ACC112 (cell line): ENCODE data around the gene RAD1.
"Not testable (repeated sequence)": the region's sequence is repeated elsewhere in the genome, so short reads cannot be mapped to it uniquely, and the experiment has no call there.

Experiments
- H2AFZ ChIP-seq: fragments of 200-600 bp; sonication (generic); one replicate; pipeline ENCODE4 v1.6.0; 2017; ENCODE audit warnings: antibody characterized with exemption, low read length; ENCODE audit not compliant: unreplicated experiment
- H3K27ac ChIP-seq: fragments of 200-600 bp; sonication (generic); 2 replicates; pipeline ENCODE4 v1.5.1; 2014; ENCODE audit warnings: low read depth, mild to moderate bottlenecking, antibody characterized with exemption, low read length, moderate library complexity
- H3K27me3 ChIP-seq: fragments of 200-600 bp; sonication (generic); 2 replicates; pipeline ENCODE4 v1.6.1; 2014; ENCODE audit warnings: mild to moderate bottlenecking, antibody characterized with exemption, low read length, moderate library complexity, mixed read lengths; ENCODE audit not compliant: insufficient read depth
- H3K36me3 ChIP-seq: fragments of 200-600 bp; sonication (generic); 2 replicates; pipeline ENCODE4 v1.6.1; 2016; ENCODE audit warnings: mild to moderate bottlenecking, antibody characterized with exemption, low read length, moderate library complexity, mixed read lengths; ENCODE audit not compliant: insufficient read depth
- H3K4me1 ChIP-seq: fragments of 200-600 bp; sonication (generic); one replicate; pipeline ENCODE4 v1.6.1; 2016; ENCODE audit warnings: low read length, mixed read lengths; ENCODE audit not compliant: insufficient read depth, unreplicated experiment, control insufficient read depth
- H3K4me3 ChIP-seq: fragments of 200-600 bp; sonication (generic); 2 replicates; pipeline ENCODE4 v1.5.1; 2014; ENCODE audit warnings: mild to moderate bottlenecking, low read depth, low read length
- H3K79me2 ChIP-seq: fragments of 200-600 bp; sonication (generic); one replicate; pipeline ENCODE4 v1.6.0; 2016; ENCODE audit warnings: low read length; ENCODE audit not compliant: control insufficient read depth, unreplicated experiment, insufficient read depth

Gene RAD1

GRCh38 chr5:34929720-34930461 lies 14.6 kb upstream of the RAD1 start:
- peaks cover 5% of the 10 kb centered on the region for H3K4me1 ChIP-seq
- peak overlapping the region; percentile 84 for H3K4me3 ChIP-seq
- peaks cover 18% of the 10 kb centered on the region for H3K36me3 ChIP-seq
- no peaks in the 10 kb centered on the region for H3K27me3 ChIP-seq
- peaks cover 41% of the 10 kb centered on the region for H3K79me2 ChIP-seq
- peak overlapping the region; percentile 51 for H3K27ac ChIP-seq
- H2AFZ ChIP-seq: peak overlapping the region; percentile 67

GRCh38 chr5:34929134-34929719 lies 13.9 kb upstream of the RAD1 start, which contains the start of gene DNAJC21:
Gene DNAJC21, plus strand, starts transcription at chr5:34929559. Its CDS starts 261 bp downstream, at chr5:34929820.
- Histone ChIP-seq H3K27ac (peak within 1 kb of the TSS; percentile 51), H3K27me3 (no peaks in the 10 kb centered on the region), H3K79me2 (peaks cover 43% of the 10 kb centered on the region), H2AFZ (peak within 1 kb of the TSS; percentile 67), H3K4me1 (peaks cover 12% of the 10 kb centered on the region), H3K4me3 (peak within 1 kb of the TSS; percentile 84), H3K36me3 (peaks cover 25% of the 10 kb centered on the region)

GRCh38 chr5:34928267-34928666 lies 13.0 kb upstream of the RAD1 start:
- Histone ChIP-seq H3K27me3 (no peaks in the 10 kb centered on the region), H3K79me2 (peaks cover 38% of the 10 kb centered on the region), H3K4me1 (peaks cover 20% of the 10 kb centered on the region), H3K27ac (no peak overlapping the region), H3K4me3 (peak overlapping the region; percentile 72; the same call in 1 of the 2 replicates), H3K36me3 (peaks cover 27% of the 10 kb centered on the region), H2AFZ (no peak overlapping the region)

GRCh38 chr5:34927785-34928184 lies 12.5 kb upstream of the RAD1 start:
- H3K27me3 ChIP-seq: no peaks in the 10 kb centered on the region

DNA sequence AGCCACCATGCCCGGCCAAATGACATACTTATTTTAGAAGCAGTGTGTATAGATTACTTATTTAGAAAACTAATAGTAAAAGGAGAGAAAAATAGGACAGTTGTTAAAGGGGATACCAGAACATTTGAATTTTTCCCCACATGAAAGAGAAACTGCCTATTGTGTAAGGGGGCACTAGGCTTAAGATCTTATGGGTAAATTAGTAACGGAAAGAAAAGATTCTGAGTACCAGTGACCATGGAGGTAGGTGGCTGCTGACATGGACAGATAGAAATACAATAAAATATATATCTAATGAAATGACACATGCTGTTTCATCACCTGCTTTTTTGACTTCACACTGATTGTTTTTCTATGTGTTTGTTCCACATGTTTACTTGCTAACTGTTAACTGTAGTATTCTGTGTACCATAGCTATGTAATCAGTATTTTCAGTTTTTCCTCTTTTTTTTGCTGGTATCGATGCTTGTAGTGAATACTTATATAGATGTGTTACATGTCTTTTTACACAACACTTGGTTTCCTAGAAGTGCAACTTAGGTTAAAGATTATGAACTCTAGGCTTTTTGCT lies 11.1 kb upstream of the RAD1 start:
- Histone ChIP-seq H3K36me3 (peaks cover 39% of the 10 kb centered on the region), H3K4me1 (peaks cover 26% of the 10 kb centered on the region), H3K4me3 (no peak overlapping the region), H3K27ac (no peak overlapping the region), H3K27me3 (no peaks in the 10 kb centered on the region), H3K79me2 (peaks cover 25% of the 10 kb centered on the region), H2AFZ (no peak overlapping the region)

More at GRCh38 chr5:34927785-34928184, 12.5 kb upstream of the RAD1 start:
- Histone ChIP-seq H2AFZ (no peak overlapping the region), H3K4me3 (no peak overlapping the region), H3K4me1 (peaks cover 25% of the 10 kb centered on the region), H3K79me2 (peaks cover 36% of the 10 kb centered on the region), H3K27ac (no peak overlapping the region), H3K36me3 (peaks cover 30% of the 10 kb centered on the region)

DNA sequence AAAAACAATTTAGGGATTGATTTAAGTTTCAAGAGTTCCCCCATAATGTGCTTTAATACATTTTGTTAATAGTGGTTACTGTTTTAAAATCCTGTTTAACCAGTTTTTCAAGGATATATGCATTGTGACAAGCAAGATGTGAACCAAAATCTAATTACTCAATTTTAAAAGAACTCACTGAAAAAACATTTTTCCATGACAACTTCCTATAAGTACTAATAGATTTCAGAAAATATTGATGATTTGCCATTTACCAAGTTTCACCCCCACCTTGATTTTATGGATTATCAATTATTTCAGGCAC lies 9.1 kb upstream of the RAD1 start:
- Histone ChIP-seq H3K27ac (peak overlapping the region; percentile 77), H3K4me1 (peaks cover 25% of the 10 kb centered on the region), H3K36me3 (peaks cover 55% of the 10 kb centered on the region), H2AFZ (no peak overlapping the region), H3K79me2 (peaks cover 21% of the 10 kb centered on the region), H3K4me3 (peak overlapping the region; percentile 31; the same call in 1 of the 2 replicates), H3K27me3 (no peaks in the 10 kb centered on the region)

DNA sequence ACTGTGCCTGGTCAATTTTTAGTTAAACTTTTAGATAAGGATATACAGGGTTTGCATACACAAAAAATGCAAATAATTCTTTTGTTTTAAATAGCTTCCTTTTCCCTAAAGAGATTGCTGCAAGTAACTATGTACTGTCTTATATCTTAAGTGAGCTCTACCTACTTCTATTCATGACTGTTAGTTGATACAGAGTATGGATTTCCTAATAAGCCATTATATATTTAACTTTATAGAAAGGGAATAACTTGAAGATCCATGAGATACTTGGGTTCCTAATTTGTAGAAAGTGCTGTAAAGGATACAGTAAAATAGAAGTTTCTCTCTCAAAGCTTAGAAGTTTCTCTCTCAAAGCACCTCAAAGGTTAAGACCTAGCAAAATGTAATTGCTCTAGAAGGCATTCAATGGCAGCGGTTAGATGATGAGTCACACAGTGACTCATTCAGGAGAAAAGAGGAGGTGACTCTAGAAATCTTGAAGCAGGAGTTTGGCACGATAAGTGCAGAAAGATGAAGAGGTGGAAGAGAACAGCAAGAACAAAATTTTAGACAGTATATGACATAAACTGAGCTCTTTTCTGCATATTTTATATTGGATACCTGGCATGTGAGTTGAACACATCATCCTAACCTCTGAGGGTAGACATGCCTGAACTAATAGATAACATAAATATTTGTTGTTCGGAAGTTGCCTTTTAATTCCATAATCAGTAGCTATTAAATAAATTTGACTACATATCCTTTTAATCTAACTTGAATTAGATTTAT lies 8.6 kb upstream of the RAD1 start:
- H3K4me1 ChIP-seq: peaks cover 25% of the 10 kb centered on the region
- H2AFZ ChIP-seq: no peak overlapping the region
- peaks cover 56% of the 10 kb centered on the region for H3K36me3 ChIP-seq
- peaks cover 24% of the 10 kb centered on the region for H3K79me2 ChIP-seq
- peak overlapping the region; percentile 31; the same call in 1 of the 2 replicates for H3K4me3 ChIP-seq
- no peaks in the 10 kb centered on the region for H3K27me3 ChIP-seq
- peak overlapping the region; percentile 77 for H3K27ac ChIP-seq

- H3K4me1 ChIP-seq: peaks cover 25% of the 10 kb centered on the region
- peak overlapping the region; percentile 77 for H3K27ac ChIP-seq
- H3K4me3 ChIP-seq: not testable (repeated sequence)
Measured at GRCh38 chr5:34923256-34923655, 8.0 kb upstream of the RAD1 start.

GRCh38 chr5:34919077-34919476 lies 3.8 kb upstream of the RAD1 start:
- no peak overlapping the region for H2AFZ ChIP-seq
- H3K4me1 ChIP-seq: peaks cover 17% of the 10 kb centered on the region
- H3K27ac ChIP-seq: no peak overlapping the region
- no peak overlapping the region for H3K4me3 ChIP-seq
- peaks cover 57% of the 10 kb centered on the region for H3K79me2 ChIP-seq
- H3K36me3 ChIP-seq: peaks cover 30% of the 10 kb centered on the region
- H3K27me3 ChIP-seq: no peaks in the 10 kb centered on the region

More at GRCh38 chr5:34923256-34923655, 8.0 kb upstream of the RAD1 start:
- peaks cover 30% of the 10 kb centered on the region for H3K79me2 ChIP-seq
- not testable (repeated sequence) for H2AFZ ChIP-seq, H3K27me3 ChIP-seq
- peaks cover 56% of the 10 kb centered on the region for H3K36me3 ChIP-seq

DNA sequence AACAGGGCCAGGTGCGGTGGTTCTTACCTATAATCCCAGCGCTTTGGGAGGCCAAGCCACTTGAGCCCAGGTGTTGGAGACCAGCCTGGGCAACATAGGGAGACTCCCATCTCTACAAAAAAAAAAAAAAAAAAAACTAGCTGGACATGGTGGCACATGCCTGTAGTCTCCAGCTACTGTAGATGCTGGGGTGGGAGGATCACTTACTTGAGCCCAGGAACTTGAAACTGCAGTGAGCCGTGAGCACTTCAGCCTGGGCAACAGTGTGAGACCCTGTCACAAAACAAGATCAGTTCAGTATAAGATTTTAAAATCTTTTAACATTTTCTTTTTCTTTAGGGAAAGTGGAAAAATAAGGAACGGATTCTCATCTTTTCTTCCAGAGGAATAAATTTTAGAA lies 2.7 kb upstream of the RAD1 start:
- Histone ChIP-seq H3K27ac (no peak overlapping the region), H3K27me3 (no peaks in the 10 kb centered on the region), H3K4me1 (peaks cover 18% of the 10 kb centered on the region), H3K36me3 (peaks cover 28% of the 10 kb centered on the region), H3K79me2 (peaks cover 66% of the 10 kb centered on the region), H2AFZ (no peak overlapping the region), H3K4me3 (peak overlapping the region; percentile 84; the same call in 1 of the 2 replicates)
